Sigmoid colon (tissue), 4 donors: ENCODE measurements around the gene FCN1.

Experiments used
- EP300 ChIP-seq, 4 donors: sonication (generic); formaldehyde crosslinking; IDR thresholded peaks; one replicate each; pipeline ENCODE4 v1.6.1; 2017; ENCODE audit warnings: antibody characterized with exemption in 4 of 4
- POLR2A ChIP-seq, 2 donors: fragments of 450-650 bp; IDR thresholded peaks; one replicate each; pipeline ENCODE4 v1.6.1; 2016; ENCODE audit warnings: antibody characterized with exemption in 2 of 2, mild to moderate bottlenecking in 2 of 2, moderate library complexity in 2 of 2
- POLR2AphosphoS5 ChIP-seq, 4 donors: sonication (generic); formaldehyde crosslinking; IDR thresholded peaks; one replicate each; pipeline ENCODE4 v1.6.1; 2017; ENCODE audit warnings: antibody characterized with exemption in 4 of 4
- TF ChIP-seq, protein P1 (sequence below), 4 experiments: fragments of 450-650 bp in 3 of 4; fragments of 200-600 bp in 1 of 4; IDR thresholded peaks; one replicate each; pipeline ENCODE4 v1.5.1; 2016 to 2019; ENCODE audit warnings: antibody characterized with exemption in 4 of 4, mild to moderate bottlenecking in 3 of 4, moderate library complexity in 2 of 4

DNA sequence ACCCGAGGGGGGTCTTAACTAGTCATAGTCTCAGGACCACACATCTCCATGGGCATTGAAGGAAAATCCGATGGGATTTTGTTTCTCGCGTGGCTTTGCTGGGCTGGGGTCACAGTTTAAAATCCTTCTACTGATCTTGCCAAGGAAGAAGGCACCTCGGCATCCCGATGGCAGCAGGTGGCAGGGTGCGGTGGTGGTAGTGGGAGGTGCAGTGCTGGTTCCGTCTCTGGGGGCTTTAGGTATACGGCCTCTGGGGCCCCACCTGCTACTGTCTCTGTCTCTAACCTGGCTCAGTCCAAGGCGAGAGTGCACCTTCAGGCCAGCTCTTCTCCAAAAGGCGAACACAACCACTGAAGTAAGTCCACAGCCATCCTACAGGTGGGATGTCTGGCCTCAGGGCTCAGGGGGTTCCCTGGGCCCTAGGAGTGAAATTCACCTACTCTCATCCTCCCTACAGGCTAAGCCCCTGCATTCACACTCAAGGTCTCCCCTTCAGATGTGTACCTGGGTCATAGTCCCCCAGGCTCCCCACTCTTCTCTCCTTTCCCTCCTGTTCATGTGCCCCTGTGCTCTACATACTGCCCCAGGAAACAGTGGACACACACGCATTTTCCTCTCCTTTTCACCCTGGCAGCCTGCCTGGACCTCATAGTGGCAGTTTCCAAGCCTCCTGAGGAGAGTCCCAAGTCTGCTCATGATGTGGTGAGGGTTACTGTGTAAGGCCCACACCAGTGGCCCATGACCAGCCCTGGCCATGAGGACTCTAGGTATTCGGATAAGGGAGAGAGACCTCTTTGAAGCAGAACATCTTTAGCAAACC lies 37.8 kb downstream of the FCN1 start:
- TF ChIP-seq, protein P1, sequence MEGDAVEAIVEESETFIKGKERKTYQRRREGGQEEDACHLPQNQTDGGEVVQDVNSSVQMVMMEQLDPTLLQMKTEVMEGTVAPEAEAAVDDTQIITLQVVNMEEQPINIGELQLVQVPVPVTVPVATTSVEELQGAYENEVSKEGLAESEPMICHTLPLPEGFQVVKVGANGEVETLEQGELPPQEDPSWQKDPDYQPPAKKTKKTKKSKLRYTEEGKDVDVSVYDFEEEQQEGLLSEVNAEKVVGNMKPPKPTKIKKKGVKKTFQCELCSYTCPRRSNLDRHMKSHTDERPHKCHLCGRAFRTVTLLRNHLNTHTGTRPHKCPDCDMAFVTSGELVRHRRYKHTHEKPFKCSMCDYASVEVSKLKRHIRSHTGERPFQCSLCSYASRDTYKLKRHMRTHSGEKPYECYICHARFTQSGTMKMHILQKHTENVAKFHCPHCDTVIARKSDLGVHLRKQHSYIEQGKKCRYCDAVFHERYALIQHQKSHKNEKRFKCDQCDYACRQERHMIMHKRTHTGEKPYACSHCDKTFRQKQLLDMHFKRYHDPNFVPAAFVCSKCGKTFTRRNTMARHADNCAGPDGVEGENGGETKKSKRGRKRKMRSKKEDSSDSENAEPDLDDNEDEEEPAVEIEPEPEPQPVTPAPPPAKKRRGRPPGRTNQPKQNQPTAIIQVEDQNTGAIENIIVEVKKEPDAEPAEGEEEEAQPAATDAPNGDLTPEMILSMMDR (IDR thresholded peaks at IDR 0.05): no peak
- TF ChIP-seq POLR2AphosphoS5 (IDR thresholded peaks at IDR 0.05) (no peak), POLR2A (IDR thresholded peaks at IDR 0.05) (no peak), EP300 (IDR thresholded peaks at IDR 0.05) (no peak)
